Measurements from ENCODE around the gene INMT. TPM values are rescaled to one million over a fixed set of nuclear protein-coding genes. Genes with fewer than 3 reads are reported as not detected.

INMT gene
- total and polyA plus RNA-seq, 2 of the 8 experiments (the other 6 are each of a cell fraction or from before 2014, with no cell fraction given) = 0.60 to 0.94 TPM

DNA sequence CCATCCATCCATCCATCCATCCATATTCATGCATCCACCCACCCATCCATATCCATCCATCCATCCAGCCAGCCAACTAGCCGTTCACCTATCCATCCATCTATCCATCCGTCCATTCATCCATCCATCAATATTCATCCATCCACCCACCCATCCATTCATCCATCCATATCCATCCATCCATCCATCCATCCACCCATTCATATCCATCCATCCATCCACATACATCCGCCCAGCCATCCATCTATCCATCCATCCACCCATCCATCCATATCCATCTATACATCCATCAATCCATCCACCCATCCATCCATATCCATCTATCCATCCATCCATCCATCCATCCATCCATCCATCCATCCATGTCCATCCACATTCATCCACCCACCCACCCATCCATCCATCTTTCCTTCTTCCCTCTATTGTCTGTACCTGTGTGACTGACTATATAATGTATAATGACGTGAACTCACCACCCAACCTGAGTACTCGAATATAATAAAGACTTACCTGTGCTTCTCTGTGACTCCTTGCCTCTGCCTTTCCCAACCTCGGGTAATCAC lies 2.5 kb downstream of the INMT start:
- no peak overlapping the region for H2AK5ac ChIP-seq (ENCODE audit: low read depth, low read length)
- H3K4me1 ChIP-seq (replicated peaks in 1 of 4; ENCODE audit: control insufficient read depth in 3 of 4, insufficient read depth in 4 of 4, low read length in 3 of 4) = no peaks in the 10 kb centered on the region; a peak in 1 of 7 replicates
- H3K79me1 ChIP-seq (ENCODE audit: low read depth, low read length) = no peaks in the 10 kb centered on the region
- no peak for DNase-seq (ENCODE audit: low read depth in 1 of 2, low spot score in 2 of 2)
- H4K20me1 ChIP-seq (replicated peaks in 1 of 2; ENCODE audit: control insufficient read depth in 1 of 2, insufficient read depth in 2 of 2, low read length in 2 of 2) = peaks cover 0 to 5% of the 10 kb centered on the region in 2 experiments
- H3K14ac ChIP-seq (ENCODE audit: insufficient read length) = no peak overlapping the region
- H3K4me2 ChIP-seq (ENCODE audit: insufficient read depth in 1 of 2, low read depth in 2 of 2, low read length in 2 of 2) = no peak overlapping the region
- H3K27me3 ChIP-seq (replicated peaks in 1 of 4; ENCODE audit: control insufficient read depth in 3 of 4, extremely low read depth in 1 of 4, insufficient read depth in 3 of 4, low read length in 3 of 4) = no peaks in the 10 kb centered on the region; a peak in 1 of 7 replicates
- ChIA-PET POLR2A (ENCODE audit: partially characterized antibody) (no interaction called here), CTCF (ENCODE audit: partially characterized antibody) (interaction anchor here (2.1 kb wide), 1 partner anchor 72 kb away, joined by 4 read pairs; the partner anchor contains the start of gene CRHR2)
- FAIRE-seq = no peak
- H3K36me3 ChIP-seq (ENCODE audit: control insufficient read depth in 2 of 4, insufficient read depth in 4 of 4, low read length in 3 of 4) = no peaks in the 10 kb centered on the region
- no peak overlapping the region for H3K4me3 ChIP-seq (ENCODE audit: extremely low read depth in 1 of 4, insufficient read depth in 2 of 4, low read depth in 3 of 4, low read length in 4 of 4)
- H2BK120ac ChIP-seq (replicated peaks; ENCODE audit: low read depth, low read length) = no peak overlapping the region
- H3K23ac ChIP-seq (ENCODE audit: insufficient read length) = no peak overlapping the region
- H3K9ac ChIP-seq (replicated peaks in 1 of 4; ENCODE audit: extremely low read depth in 1 of 4, low read depth in 3 of 4, low read length in 3 of 4) = no peak overlapping the region
- H2AFZ ChIP-seq (ENCODE audit: low read length) = no peak overlapping the region
- no peak overlapping the region for H3K27ac ChIP-seq (ENCODE audit: low read depth, low read length)
- no peak overlapping the region for H2BK20ac ChIP-seq (ENCODE audit: low read length)
- H2BK5ac ChIP-seq (ENCODE audit: low read depth, low read length) = no peak overlapping the region
- no peaks in the 10 kb centered on the region; a peak in 1 of 4 replicates for H3K9me3 ChIP-seq (ENCODE audit: insufficient read depth in 2 of 2, low read depth in 1 of 2, low read length in 1 of 2)
- no peak overlapping the region for H4K5ac ChIP-seq (ENCODE audit: insufficient read length, low read depth, low read length)
- peak overlapping the region; percentile 13 for H3K56ac ChIP-seq (replicated peaks; ENCODE audit: insufficient read length, low read depth, low read length)
- H3K18ac ChIP-seq (ENCODE audit: extremely low read depth, low read length) = no peak overlapping the region
- H3K4ac ChIP-seq (replicated peaks; ENCODE audit: insufficient read length, low read depth, low read length) = no peak overlapping the region
- no peak overlapping the region for H2BK12ac ChIP-seq (ENCODE audit: low read depth, low read length)
- H3K79me2 ChIP-seq (ENCODE audit: control insufficient read depth in 1 of 2, insufficient read depth in 2 of 2, low read length in 2 of 2) = no peaks in the 10 kb centered on the region
- H4K91ac ChIP-seq (replicated peaks; ENCODE audit: insufficient read length, low read length) = no peak overlapping the region
- H3K23me2 ChIP-seq (ENCODE audit: low read depth, low read length) = peaks cover 6% of the 10 kb centered on the region; the same call in 1 of the 2 replicates
- H4K8ac ChIP-seq (ENCODE audit: extremely low read depth, insufficient read depth, low read length) = no peak overlapping the region
- WGBS, 2 experiments (ENCODE audit: extremely low coverage in 1 of 2, insufficient coverage in 1 of 2, insufficient read length in 1 of 2, insufficient replicate concordance in 2 of 2, low coverage in 1 of 2, low lambda C conversion rate in 2 of 2, missing lambda C conversion rate in 1 of 2) = 74 to 100% methylated on average over 2 to 6 of the region's 6 CpGs
- no peak overlapping the region for H2BK15ac ChIP-seq (ENCODE audit: low read length)
- TF ChIP-seq RNF2 (IDR thresholded peaks at IDR 0.05; ENCODE audit: borderline replicate concordance, low read depth, low read length, missing control alignments, poor library complexity, severe bottlenecking) (no peak), BCL11A (IDR thresholded peaks at IDR 0.05; ENCODE audit: low read depth in 2 of 2, low read length in 2 of 2) (no peak), POLR2AphosphoS5 (IDR thresholded peaks at IDR 0.05; ENCODE audit: low read depth, low read length) (no peak), RBBP5 (IDR thresholded peaks at IDR 0.05; ENCODE audit: borderline replicate concordance, low read depth, low read length) (no peak), CTBP2 (IDR thresholded peaks at IDR 0.05; ENCODE audit: borderline replicate concordance, insufficient read depth, insufficient read length, low read length) (no peak), CHD2 (IDR thresholded peaks at IDR 0.05; ENCODE audit: low read length) (no peak), RFX5 (IDR thresholded peaks at IDR 0.05; ENCODE audit: borderline replicate concordance, low read depth, low read length) (no peak), RAD21 (IDR thresholded peaks at IDR 0.05 in 1 of 2, conservative IDR thresholded peaks at IDR 0.05 in 1 of 2; ENCODE audit: low read depth in 2 of 2, low read length in 2 of 2) (no peak), SAP30 (IDR thresholded peaks at IDR 0.05; ENCODE audit: insufficient read depth, insufficient replicate concordance, low read length) (no peak), ZNF274 (IDR thresholded peaks at IDR 0.05; ENCODE audit: borderline replicate concordance, extremely low read depth, low read length) (no peak), TCF12 (IDR thresholded peaks at IDR 0.05; ENCODE audit: low read depth, low read length) (no peak), TEAD4 (IDR thresholded peaks at IDR 0.05; ENCODE audit: low read depth, low read length) (no peak)
